Measurements from ENCODE around the gene ETNPPL.

ETNPPL gene

DNA sequence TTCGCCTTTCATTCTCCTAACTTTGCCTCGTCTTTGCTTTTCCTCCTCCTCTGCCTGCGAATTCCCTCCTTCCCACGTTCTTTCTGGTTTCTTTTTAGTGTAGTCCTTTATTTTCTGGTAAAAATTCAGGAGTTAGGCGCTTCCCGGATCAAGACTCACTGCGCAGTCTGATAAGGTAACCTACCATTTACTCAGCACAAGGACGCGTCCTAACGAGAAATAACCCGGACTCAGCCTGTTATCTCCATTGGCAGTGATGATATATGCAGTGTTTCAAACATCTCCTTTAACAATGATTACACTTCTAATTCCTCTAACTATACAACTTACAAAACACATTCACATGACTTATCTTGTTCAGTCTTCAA, 357 bp upstream of the ETNPPL start:
- no peak for TF ChIP-seq ZFX (IDR thresholded peaks at IDR 0.05; ENCODE audit: borderline replicate concordance)
- TF ChIP-seq, protein P1, sequence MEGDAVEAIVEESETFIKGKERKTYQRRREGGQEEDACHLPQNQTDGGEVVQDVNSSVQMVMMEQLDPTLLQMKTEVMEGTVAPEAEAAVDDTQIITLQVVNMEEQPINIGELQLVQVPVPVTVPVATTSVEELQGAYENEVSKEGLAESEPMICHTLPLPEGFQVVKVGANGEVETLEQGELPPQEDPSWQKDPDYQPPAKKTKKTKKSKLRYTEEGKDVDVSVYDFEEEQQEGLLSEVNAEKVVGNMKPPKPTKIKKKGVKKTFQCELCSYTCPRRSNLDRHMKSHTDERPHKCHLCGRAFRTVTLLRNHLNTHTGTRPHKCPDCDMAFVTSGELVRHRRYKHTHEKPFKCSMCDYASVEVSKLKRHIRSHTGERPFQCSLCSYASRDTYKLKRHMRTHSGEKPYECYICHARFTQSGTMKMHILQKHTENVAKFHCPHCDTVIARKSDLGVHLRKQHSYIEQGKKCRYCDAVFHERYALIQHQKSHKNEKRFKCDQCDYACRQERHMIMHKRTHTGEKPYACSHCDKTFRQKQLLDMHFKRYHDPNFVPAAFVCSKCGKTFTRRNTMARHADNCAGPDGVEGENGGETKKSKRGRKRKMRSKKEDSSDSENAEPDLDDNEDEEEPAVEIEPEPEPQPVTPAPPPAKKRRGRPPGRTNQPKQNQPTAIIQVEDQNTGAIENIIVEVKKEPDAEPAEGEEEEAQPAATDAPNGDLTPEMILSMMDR (IDR thresholded peaks at IDR 0.05), result no peak
- H3K27ac ChIP-seq, result peak overlapping the region; percentile 37; the same call in 1 of the 2 replicates

DNA sequence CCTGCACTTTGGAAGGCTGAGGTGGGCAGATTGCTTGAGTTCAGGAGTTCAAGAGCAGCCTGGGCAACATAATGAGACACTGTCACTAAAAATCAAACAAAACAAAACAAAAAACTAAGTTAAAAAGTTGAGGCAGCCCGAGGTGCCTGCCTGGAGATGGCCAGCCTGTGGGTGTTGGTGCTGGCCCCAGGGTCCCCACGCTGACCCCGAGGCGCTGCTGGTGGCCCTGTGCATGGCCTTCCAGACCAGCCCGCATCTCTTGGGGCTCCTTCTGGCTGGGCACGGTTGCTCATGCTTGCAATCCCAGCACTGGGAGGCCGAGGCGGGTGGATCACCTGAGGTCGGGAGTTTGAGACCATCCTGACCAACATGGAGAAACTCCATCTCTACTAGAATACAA, 4.4 kb downstream of the ETNPPL start:
- TF ChIP-seq, protein P1 (IDR thresholded peaks at IDR 0.05), result no peak
- no peak for TF ChIP-seq ZFX (IDR thresholded peaks at IDR 0.05; ENCODE audit: borderline replicate concordance)
- H3K27ac ChIP-seq, result no peak overlapping the region

DNA sequence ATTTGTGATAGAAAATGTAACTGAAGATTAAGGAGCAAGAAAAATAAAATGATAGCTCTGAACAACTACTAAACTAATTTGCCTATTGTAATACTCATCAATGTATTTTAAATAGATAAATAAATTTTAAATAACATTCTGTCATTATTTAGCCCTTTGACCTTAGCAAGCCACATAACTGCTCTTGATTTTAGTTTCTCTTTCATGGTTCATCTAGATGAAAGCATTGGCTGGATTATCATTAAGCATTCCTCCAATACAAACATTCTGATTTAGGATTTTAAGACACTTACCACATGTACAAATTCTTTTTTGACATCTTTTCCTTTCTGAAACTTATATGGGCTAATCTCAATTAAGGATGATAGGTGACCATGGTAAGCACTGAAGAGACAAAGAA, 8.5 kb downstream of the ETNPPL start:
- no peak for TF ChIP-seq ZFX (IDR thresholded peaks at IDR 0.05; ENCODE audit: borderline replicate concordance)
- TF ChIP-seq, protein P1 (IDR thresholded peaks at IDR 0.05), result no peak

DNA sequence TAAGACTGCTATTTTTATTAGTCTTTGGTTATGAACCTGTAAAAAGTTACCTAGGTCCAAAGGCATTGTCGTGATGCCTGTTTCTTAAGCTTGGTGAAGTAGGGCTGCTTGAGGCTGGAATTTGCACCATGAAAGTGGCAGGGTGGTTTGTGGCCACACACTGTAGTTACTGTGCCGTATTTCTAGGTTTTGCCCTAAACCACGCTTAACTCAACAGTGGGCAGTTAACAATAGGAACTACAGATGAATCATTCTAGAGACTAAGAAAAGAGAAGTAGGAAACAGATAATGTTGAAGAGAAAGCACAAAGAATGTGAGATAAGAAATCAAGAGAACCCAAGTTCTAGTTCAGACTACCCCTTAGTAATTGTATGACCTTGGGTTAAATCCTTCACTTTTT, 11.5 kb downstream of the ETNPPL start:
- no peak overlapping the region for H3K27ac ChIP-seq
- TF ChIP-seq, protein P1 (IDR thresholded peaks at IDR 0.05), result no peak
- no peak for TF ChIP-seq ZFX (IDR thresholded peaks at IDR 0.05; ENCODE audit: borderline replicate concordance)

More for the DNA sequence above, 8.5 kb downstream of the ETNPPL start:
- no peak overlapping the region for H3K27ac ChIP-seq

DNA sequence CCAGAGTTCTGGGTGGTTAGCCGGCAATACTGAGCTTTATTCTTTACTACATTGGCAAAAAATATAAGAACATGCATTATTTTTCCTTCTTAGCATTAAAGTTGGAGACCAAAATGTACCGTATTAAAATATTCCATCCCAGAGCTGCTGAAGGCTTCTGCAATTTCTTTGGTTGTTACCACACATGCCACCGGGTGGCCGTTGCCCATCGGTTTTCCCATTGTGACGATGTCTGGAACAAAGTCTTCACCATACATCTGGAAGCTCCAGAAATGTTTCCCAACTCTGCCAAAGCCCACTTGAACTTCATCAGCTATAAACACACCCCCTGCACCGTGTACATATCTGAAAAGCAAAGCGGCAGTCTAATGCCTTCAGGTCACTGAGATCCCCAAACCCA, 13.7 kb downstream of the ETNPPL start:
- H3K27ac ChIP-seq, result no peak overlapping the region

DNA sequence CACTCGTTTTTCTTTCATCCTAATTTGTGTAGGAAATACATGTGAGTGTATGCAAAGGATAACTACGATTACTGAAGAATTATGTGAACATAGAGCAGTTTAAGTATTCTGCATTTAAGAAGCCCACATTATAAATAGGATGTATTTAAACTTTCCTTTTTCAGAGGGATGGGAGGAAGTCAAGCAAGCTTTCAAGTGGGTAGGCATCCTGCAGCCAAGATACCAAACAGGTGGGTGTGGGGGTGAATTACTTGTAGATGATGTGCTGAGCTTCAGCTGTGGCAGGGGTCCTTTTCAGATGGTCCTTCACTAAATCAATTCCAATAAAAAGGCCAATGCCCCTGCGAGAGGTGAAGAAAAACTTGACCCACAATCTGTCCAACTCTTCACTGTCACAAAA, 16.3 kb downstream of the ETNPPL start:
- no peak for TF ChIP-seq ZFX (IDR thresholded peaks at IDR 0.05; ENCODE audit: borderline replicate concordance)
- TF ChIP-seq, protein P1 (IDR thresholded peaks at IDR 0.05), result no peak
- H3K27ac ChIP-seq, result no peak overlapping the region

More for the DNA sequence above, 13.7 kb downstream of the ETNPPL start:
- no peak for TF ChIP-seq ZFX (IDR thresholded peaks at IDR 0.05; ENCODE audit: borderline replicate concordance)
- TF ChIP-seq, protein P1 (IDR thresholded peaks at IDR 0.05), result no peak

DNA sequence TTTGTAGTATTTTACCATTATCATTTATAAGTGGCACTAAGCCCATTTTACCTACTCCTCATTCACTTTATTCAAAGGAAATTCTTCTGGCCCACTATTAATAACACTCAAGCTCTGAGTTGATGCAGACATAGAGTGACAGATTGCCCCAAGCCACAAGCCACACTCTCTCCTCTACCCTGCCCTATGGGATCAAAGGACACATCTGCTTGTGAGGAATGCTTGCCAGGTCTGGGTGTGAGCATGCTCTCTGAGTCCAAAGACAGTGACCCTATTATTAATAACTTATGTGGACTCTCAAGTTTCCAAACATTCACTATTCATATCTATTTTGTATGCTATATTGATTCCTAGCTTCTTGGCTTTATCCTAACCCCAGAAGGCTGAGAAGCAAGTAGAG, 18.5 kb downstream of the ETNPPL start:
- no peak overlapping the region for H3K27ac ChIP-seq
- TF ChIP-seq, protein P1 (IDR thresholded peaks at IDR 0.05), result no peak
- no peak for TF ChIP-seq ZFX (IDR thresholded peaks at IDR 0.05; ENCODE audit: borderline replicate concordance)
